GM12872 (cell line): ENCODE measurements around the gene NEDD8.

Experiments used
- TF ChIP-seq, protein P1 (sequence below): IDR thresholded peaks from 3 replicates; pipeline ENCODE4 v1.5.1; 2011; ENCODE audit warnings: low read depth, mild to moderate bottlenecking, low read length, moderate library complexity; ENCODE audit not compliant: insufficient read depth

The NEDD8 gene

DNA sequence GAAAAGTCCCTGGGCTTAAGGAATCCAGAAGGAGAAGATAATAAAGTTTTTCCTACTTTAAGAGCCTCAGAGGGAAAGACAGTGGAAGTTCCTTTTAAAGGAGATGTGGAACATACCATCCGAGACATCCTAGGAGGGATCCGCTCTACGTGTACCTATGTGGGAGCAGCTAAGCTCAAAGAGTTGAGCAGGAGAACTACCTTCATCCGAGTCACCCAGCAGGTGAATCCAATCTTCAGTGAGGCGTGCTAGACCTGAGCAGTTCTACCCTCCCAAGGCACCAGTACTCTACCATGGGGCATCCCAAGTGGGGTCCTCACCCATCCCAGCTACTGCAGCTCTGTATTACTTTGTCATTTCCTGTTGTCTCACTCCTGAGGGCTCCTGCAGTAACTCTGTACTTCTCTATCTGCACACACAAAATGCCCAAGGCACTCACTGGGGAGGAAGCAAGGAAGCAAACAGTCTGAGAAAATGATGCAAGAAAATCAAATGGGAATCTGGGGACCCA, 6.4 kb upstream of the NEDD8 start:
- TF ChIP-seq, protein P1, sequence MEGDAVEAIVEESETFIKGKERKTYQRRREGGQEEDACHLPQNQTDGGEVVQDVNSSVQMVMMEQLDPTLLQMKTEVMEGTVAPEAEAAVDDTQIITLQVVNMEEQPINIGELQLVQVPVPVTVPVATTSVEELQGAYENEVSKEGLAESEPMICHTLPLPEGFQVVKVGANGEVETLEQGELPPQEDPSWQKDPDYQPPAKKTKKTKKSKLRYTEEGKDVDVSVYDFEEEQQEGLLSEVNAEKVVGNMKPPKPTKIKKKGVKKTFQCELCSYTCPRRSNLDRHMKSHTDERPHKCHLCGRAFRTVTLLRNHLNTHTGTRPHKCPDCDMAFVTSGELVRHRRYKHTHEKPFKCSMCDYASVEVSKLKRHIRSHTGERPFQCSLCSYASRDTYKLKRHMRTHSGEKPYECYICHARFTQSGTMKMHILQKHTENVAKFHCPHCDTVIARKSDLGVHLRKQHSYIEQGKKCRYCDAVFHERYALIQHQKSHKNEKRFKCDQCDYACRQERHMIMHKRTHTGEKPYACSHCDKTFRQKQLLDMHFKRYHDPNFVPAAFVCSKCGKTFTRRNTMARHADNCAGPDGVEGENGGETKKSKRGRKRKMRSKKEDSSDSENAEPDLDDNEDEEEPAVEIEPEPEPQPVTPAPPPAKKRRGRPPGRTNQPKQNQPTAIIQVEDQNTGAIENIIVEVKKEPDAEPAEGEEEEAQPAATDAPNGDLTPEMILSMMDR, result no peak

DNA sequence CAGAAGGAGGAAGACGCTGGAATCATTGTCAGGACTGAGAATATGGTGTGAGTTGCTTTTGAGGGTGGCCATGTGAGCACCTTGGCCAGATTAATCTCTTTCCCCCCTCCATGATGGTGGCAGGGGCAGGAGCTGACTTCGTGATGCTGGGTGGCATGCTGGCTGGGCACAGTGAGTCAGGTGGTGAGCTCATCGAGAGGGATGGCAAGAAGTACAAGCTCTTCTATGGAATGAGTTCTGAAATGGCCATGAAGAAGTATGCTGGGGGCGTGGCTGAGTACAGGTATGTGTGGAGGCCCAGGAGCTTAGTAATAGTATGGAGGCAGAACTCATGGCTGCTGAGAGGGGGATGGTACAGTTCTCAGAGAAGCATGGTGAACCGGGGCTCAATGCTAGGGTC, 6.0 kb upstream of the NEDD8 start:
- TF ChIP-seq, protein P1, result no peak

DNA sequence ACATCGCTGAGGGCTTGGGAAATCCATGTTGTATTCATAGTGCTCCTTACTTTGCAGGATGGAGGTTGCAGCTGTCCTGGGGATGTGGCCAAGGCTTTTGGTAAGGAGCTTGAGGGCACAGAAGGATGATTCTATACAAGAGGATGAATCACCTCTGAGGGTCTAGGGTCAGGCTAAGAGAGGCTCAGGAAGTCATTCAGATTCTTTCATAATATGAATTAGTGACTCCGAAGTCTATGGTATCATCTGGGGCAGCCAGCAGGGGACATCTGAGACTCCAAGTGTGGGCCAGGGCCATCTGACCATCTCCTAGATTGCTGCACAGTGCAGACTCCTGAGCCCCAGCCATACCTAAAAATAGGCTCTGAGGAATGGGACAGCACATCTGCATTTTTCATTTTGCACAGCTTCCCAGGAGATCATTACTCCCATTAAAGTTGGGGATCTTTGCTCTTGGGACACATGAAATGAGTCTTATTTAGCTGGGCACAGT, 5.3 kb upstream of the NEDD8 start:
- TF ChIP-seq, protein P1, result no peak

DNA sequence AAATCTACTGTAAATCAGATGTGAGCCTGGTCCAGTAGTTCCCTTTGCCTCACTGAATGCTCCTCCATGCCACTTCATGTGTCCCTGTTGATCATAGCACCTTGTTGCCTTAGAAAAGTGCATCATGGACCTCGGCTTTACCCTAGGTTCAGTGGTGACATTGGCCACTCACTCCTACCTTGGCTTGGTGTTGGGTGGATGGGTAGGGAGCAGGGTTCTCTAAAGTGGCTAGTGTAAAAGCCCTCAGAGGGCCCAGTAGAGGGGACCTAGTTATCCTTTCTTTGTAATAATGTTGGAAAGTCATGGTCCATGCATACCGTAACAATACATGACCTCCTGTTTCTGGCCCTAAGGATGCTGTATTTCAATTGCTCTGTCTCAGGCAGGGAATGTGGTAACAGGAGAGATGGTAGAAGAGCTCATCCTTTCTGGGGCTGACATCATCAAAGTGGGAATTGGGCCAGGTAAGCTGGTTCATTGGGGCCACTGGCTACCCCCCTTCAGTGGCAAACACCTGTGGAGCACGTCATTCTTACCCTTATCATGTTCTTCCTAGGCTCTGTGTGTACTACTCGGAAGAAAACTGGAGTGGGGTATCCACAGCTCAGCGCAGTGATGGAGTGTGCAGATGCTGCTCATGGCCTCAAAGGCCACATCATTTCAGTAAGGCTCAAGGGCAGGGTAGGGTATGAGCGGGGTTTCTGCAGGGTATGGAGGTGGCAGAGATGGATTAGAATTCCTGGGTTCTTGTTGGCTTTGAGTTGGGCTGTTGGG, 4.7 kb upstream of the NEDD8 start:
- TF ChIP-seq, protein P1, result no peak

DNA sequence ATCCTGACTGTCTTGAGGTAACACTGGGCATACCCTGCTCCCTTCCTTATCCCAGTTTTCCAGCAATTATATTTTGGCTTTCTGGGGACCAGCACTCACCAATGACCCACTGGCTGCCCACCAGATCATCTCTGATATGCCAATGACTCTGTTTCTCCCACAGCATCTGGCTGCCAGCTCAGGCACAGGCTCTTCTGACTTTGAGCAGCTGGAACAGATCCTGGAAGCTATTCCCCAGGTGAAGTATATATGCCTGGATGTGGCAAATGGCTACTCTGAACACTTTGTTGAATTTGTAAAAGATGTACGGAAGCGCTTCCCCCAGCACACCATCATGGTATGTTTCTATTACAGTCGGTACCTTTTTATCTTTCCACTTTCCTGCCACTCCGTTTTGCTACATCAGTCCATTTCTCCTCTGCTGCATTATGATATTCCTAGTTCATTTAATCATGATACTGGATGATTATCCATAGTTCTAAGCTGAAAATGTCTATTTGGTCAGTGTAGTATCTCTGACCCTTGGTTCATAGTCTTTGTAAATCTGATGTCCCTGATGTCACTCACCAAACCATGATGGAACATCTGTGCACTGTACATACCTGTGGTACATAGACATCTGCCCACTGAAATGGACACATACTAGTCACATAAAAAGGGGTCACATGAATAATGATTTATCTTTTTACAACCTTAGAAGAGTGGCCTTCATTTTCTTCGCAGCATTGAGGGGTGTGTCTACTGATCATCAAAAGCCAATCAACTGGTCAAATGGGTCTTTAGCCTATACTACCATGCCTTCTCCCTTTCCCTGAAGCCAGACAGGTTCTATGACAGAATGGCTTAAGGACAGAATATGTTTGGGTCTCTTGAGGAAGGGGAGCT, 3.9 kb upstream of the NEDD8 start:
- TF ChIP-seq, protein P1, result no peak

DNA sequence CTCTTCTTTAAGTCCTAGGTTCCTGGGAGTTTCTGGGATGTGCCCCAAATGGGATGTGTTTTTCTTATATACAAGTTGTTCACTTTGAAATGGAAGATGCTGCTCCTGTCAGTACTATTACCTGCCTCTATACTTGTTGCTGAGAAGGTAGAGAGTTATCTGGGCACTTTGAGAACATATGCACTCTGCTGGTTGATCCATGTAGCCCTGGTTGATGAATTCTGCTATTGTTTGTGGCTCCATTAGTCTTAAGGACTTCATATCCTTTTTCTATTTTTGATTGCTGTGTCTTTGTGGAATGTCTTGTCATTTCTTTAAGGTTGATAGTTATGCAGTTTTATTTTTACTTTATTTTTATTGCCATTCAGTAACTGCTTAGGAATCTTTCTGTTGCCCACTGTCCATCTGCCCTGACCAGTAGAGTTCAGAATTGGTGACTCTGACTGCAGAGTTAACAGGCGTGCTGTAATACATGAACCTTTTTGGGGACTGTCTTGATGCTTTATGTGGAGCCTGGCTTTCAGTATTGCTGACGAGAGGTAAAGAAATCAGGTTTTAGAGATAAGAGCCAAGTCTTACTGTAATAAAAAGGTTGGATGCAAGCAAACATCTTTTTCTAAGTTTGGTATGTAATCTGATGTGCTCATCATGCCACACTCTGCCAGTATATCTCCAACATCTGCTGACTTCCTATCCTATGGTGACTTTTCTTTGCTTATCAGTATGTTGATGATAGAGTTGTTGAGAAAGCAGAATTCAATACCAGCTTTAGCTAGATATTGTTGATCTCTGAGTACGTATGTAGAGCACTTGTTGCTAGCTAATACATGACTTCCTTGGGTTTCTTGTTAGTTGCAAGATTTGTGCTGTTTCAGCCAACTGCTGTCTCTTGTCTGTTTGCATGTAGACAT, 2.2 kb upstream of the NEDD8 start:
- TF ChIP-seq, protein P1, result no peak
